Stimulated activated naive CD4-positive, alpha-beta T cell treated with Interleukin-2 at 50 U/mL for 16 hours (primary cell): ENCODE measurements around the gene CYB561A3.

Experiments used
- DNase-seq: peaks from one replicate; lab custom pipeline; 2025; lab: John Stamatoyannopoulos, UW

CYB561A3 gene

GRCh38 chr11:61369372-61370348, 8.0 kb upstream of the CYB561A3 start:
- no peak for DNase-seq

- no peak for DNase-seq
Measured at GRCh38 chr11:61368646-61369045, 7.0 kb upstream of the CYB561A3 start.

DNA sequence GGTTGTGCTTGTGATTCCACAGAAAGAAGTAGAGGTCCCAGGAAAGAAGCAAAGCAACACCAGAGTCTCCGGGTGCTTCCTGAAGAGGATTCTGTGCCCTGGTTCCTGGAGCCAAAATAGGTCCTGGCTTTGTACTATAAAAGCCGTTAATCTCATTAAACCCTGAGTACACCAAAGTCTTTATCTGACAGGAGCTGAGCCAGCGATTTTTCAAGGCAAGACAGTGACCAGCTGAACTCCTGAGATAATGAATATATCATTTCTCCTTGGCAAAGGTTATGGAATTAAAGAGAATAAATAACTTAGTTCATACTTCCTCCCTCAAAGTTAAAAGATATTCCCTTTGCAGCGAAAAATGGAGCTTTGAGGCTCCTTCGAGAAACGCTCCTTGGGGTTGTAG, 5.7 kb upstream of the CYB561A3 start:
- DNase-seq, result no peak

DNA sequence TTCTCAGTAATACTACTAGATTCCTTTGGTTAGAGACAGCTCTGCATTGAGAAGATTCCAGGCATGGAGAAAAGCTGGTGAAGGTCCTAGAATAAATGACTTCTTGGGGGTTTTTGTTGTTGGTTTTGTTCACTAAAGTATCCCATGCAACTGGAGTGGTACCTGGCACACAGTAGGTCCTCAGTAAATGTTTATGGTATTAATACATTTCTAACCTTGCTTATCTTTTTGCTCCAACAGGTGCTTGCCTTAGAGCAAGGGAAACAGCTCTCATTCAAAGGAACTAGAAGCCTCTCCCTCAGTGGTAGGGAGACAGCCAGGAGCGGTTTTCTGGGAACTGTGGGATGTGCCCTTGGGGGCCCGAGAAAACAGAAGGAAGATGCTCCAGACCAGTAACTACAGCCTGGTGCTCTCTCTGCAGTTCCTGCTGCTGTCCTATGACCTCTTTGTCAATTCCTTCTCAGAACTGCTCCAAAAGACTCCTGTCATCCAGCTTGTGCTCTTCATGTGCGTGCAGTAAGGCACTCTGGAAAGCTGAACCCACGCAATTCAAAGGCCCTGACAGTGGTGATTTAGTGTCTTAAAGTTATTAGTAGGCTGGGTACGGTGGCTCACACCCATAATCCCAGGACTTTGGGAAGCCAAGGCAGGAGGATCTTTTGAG, 2.5 kb upstream of the CYB561A3 start:
- no peak for DNase-seq

DNA sequence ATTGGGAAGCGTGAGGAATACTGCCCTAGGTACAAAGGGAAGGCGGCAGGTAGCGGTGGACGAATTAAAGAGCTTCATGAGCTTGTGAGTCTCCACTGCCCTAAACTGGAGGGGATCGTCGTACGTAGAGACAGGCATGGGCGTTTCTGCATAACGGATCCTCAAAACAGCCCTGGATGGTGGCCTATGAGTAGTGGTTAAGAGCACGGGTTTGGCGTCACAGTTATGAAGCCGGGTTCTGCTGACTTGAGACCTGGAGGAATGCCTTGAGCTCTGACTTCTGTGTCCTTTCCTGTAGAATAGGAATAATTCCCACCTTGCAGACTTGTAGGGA, 827 bp upstream of the CYB561A3 start:
- DNase-seq, result peak; percentile 33

GRCh38 chr11:61361237-61361740, 393 bp downstream of the CYB561A3 start:
- no peak for DNase-seq

GRCh38 chr11:61359516-61359915, 2.2 kb downstream of the CYB561A3 start:
- no peak for DNase-seq

DNA sequence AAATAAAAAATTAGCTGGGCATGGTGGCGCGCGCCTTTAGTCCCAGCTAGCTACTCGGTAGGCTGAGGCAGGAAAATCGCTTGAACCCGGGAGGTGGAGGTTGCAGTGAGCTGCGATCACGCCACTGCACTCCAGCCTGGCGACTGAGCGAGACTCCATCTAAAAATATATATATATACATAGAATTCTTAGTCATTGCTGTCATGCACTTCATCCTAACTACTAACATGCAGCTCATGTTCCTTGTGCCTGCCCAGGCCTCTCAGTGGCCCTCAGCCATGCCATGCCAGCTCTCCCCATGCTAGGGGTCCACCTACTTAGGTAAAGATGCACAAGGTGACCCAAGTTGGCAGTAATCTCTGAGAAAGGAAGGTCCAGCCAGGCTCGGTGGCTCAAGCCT, 3.1 kb downstream of the CYB561A3 start:
- DNase-seq, result no peak

DNA sequence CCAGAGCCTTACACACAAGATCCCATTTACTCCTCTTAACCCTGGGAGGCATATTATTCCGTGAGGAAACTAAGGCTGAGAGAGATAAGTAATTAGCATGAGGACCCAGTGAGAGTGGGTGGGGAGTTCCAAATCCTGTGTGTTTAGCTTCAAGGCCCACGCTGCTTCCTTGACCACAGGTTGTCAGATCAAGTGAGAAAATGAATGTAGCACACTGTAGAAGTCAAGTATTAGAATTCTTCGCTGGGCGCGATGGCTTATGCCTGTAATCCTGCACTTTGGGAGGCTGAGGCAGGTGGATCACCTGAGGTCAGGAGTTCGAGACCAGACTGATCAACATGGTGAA, 3.8 kb downstream of the CYB561A3 start:
- DNase-seq, result no peak

GRCh38 chr11:61357233-61357893, 4.3 kb downstream of the CYB561A3 start:
- DNase-seq, result no peak

DNA sequence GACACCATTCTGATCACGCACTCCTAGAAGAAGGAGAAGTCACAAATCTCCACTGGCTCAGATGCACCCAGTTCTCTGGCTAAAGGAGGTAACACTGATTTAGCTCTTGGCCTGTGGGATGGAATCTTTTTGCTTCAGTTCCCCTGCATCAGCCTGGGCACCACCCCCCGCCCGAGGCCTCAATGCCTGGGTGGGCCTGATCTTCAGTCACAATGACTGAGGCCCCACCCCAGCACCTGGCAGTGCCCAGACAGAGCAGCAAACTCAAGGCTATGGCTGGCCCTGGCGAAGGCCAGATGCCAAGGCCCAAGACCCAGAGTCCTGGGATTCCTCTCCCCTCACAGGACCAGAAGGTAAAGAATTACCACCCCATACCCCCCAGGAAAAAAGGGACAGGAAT, 5.0 kb downstream of the CYB561A3 start:
- DNase-seq, result no peak

- DNase-seq, result no peak
Measured at GRCh38 chr11:61354208-61354607, 7.5 kb downstream of the CYB561A3 start.

DNA sequence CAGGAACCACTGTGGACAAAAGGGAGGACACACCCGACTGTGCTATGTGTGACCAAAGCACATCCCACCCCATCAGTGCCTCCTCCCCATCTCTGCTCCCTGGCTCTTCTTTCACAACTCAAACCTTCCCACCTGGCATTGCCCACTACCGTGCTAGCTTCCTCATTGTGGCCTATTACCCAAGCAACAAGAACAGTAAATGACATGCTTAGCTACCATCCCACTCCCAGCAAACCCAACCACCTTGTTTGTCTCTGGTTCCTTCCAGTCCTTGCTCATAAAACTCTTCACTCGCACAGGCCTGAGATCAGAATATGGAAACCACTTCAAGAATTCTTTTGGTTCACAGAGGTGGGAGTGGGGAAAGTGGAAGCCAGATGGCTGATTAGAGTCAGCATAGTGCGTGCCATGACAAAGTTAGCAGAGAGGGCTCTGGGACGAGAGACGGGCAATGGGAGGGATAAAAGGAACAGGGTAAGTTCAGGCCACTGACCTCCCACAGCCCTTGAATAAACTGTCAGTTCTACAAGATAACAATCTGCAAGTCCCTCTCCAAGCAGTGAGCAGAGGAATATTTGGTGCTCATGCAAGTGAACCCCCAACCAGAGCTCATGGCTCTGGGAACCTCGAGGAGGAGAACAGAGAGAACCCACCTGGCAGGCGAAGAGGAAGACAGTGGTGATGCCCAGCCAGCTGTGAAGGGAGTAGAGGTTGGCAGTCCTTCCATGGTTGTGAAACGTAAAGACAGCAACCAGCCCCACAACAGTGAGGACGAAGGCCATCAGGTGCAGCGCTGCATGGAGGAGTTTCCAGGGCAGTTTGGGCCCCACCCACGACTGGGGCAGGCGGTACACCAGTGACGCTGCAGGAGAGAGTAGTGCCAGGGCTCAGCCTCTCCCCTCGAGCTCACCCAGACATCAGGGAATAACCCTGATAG, 8.3 kb downstream of the CYB561A3 start:
- no peak for DNase-seq

DNA sequence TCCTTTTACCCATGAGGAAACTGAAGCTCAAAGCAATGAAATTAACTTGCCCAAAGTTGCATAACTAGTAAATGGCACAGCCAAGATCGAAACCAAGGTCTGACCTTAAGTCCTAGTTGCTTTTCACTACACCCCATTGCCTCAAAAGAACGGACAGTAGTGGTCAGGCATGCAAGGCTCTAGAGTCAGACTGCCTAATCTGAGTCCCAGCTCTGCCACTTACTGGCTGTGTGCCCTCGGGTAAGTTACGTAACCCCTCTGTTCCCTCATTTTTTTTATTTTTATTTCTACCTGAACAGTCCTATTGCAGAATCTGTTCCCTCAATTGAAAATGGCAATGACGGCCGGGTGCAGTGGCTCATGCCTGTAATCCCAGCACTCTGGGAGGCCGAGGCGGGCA, 9.6 kb downstream of the CYB561A3 start:
- no peak for DNase-seq

GRCh38 chr11:61350803-61351202, 10.9 kb downstream of the CYB561A3 start:
- DNase-seq, result no peak

DNA sequence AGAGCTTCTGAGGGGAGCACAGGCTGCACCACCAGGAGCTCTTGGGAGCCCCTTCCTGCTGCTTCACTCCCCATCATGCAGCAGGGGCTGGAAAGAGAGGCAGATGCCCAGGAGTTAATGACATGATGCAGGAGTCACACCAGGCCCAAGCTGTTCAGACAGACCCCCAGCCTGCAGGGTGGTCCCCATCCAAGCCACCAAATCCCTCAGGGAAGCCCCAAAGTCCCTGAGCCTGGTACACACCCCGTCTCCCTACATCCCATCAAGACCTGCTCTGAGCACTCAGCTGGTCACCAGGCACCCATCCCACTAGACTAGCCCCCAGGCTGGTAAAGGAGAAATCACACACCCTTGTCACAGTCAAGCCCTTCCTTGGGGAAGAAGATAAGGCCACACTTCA, 11.3 kb downstream of the CYB561A3 start:
- no peak for DNase-seq

DNA sequence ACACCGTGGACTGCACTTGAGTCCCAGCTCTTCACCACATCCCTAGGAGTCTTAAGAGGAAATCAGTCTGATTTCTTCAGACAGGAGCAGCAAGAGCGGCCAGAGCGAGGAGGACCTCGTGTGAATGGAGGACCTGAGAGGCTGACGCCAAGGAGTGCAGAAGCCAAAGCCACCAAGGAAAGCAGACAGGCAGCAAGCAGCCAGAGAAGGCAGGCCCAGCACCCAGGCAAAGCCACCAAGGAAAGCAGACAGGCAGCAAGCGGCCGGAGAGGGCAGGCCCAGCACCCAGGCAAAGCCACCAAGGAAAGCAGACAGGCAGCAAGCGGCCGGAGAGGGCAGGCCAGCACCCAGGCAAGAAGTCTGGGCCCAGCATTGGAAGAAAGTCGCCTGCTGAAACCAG, 11.8 kb downstream of the CYB561A3 start:
- DNase-seq, result no peak

- no peak for DNase-seq
Measured at GRCh38 chr11:61349189-61349751, 12.4 kb downstream of the CYB561A3 start.

- DNase-seq, result no peak
Measured at GRCh38 chr11:61347916-61348461, 13.7 kb downstream of the CYB561A3 start.

GRCh38 chr11:61345954-61346843, 15.5 kb downstream of the CYB561A3 start:
- no peak for DNase-seq
